ENCODE results near the gene PTPRN2. TPM values are rescaled to one million over a fixed set of nuclear protein-coding genes. Genes with fewer than 3 reads are reported as not detected.

Gene PTPRN2
- total RNA-seq, 1 donor from 2014 or later = 32.2 TPM

DNA sequence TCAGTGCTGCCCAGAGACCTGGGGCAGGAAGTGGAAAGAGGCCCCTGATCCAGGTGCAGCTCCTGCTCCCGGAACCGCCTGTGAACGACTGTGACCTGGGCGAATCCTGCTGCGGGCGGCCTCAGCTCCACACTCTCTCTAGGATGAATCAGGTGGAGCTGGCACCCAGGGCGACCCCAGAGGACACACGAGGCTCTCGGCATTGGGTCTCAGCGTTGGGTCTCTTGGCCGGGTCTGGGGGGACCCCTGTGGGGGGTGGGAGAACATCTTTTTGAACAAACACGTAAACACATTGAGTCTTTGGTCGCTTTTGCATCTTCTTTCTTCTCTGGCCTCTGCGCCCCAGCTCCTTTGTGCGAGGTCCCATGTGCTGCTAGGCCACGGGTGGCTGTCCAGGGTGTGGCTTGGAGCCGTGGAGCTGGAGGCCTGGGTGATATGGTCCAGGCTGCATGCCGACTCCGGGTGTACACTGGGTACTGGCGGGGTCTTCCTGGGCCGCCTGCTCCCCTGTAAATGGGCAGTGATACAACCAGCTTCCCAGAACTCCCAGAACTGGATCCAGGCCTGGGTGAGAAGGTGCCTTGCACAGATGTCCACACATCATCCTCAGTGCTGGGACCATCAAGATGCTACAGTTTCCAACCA, 815.0 kb downstream of the PTPRN2 start:
- H3K36me3 Mint-ChIP-seq (ENCODE audit: low read depth) = peaks cover 10% of the 10 kb centered on the region
- TF ChIP-seq, protein P1, sequence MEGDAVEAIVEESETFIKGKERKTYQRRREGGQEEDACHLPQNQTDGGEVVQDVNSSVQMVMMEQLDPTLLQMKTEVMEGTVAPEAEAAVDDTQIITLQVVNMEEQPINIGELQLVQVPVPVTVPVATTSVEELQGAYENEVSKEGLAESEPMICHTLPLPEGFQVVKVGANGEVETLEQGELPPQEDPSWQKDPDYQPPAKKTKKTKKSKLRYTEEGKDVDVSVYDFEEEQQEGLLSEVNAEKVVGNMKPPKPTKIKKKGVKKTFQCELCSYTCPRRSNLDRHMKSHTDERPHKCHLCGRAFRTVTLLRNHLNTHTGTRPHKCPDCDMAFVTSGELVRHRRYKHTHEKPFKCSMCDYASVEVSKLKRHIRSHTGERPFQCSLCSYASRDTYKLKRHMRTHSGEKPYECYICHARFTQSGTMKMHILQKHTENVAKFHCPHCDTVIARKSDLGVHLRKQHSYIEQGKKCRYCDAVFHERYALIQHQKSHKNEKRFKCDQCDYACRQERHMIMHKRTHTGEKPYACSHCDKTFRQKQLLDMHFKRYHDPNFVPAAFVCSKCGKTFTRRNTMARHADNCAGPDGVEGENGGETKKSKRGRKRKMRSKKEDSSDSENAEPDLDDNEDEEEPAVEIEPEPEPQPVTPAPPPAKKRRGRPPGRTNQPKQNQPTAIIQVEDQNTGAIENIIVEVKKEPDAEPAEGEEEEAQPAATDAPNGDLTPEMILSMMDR (conservative IDR thresholded peaks at IDR 0.05) = no peak

DNA sequence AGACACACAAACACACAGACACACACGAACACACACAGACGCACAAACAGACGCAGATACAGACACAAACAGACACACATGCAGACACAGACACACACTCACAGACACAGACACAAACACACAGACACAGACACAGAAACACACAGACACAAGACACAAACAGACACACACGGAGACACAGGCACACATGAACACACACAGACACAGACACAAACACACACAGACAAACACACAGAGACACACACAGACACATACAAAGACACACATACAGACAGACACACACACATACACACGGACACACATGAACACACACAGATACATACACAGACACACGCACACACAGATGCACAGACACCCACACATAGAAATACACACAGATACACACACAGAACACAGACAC, 815.9 kb downstream of the PTPRN2 start:
- H3K4me3 Mint-ChIP-seq = no peak overlapping the region
- H3K27me3 Mint-ChIP-seq (ENCODE audit: low read depth) = peaks cover 13% of the 10 kb centered on the region
- H3K27ac Mint-ChIP-seq (ENCODE audit: unreplicated experiment) = peak overlapping the region; percentile 51
- H3K9me3 Mint-ChIP-seq = peaks cover 8% of the 10 kb centered on the region
- TF ChIP-seq, protein P1 (conservative IDR thresholded peaks at IDR 0.05) = no peak
- peaks cover 10% of the 10 kb centered on the region for H3K36me3 Mint-ChIP-seq (ENCODE audit: low read depth)
- no peak for DNase-seq (ENCODE audit: low read depth, low spot score)
- peaks cover 24% of the 10 kb centered on the region for H3K4me1 Mint-ChIP-seq

More for the DNA sequence above, 815.0 kb downstream of the PTPRN2 start:
- no peak overlapping the region for H3K27ac Mint-ChIP-seq (ENCODE audit: unreplicated experiment)
- peaks cover 8% of the 10 kb centered on the region for H3K9me3 Mint-ChIP-seq
- H3K4me1 Mint-ChIP-seq = peaks cover 24% of the 10 kb centered on the region
- DNase-seq (ENCODE audit: low read depth, low spot score) = no peak
- peaks cover 22% of the 10 kb centered on the region for H3K27me3 Mint-ChIP-seq (ENCODE audit: low read depth)
- H3K4me3 Mint-ChIP-seq = no peak overlapping the region

- H3K36me3 Mint-ChIP-seq (ENCODE audit: low read depth) = peaks cover 13% of the 10 kb centered on the region
- peaks cover 14% of the 10 kb centered on the region for H3K9me3 Mint-ChIP-seq
- TF ChIP-seq, protein P1 (conservative IDR thresholded peaks at IDR 0.05) = no peak
- no peak for DNase-seq (ENCODE audit: low read depth, low spot score)
- H3K27ac Mint-ChIP-seq (ENCODE audit: unreplicated experiment) = no peak overlapping the region
- H3K27me3 Mint-ChIP-seq (ENCODE audit: low read depth) = peaks cover 12% of the 10 kb centered on the region
- no peak overlapping the region for H3K4me3 Mint-ChIP-seq
- peaks cover 24% of the 10 kb centered on the region for H3K4me1 Mint-ChIP-seq
These were observed 816.8 kb downstream of the PTPRN2 start for GRCh38 chr7:157770716-157771320.

GRCh38 chr7:157769526-157770215, 818.0 kb downstream of the PTPRN2 start:
- no peak overlapping the region for H3K27ac Mint-ChIP-seq (ENCODE audit: unreplicated experiment)
- H3K9me3 Mint-ChIP-seq = peaks cover 20% of the 10 kb centered on the region
- peaks cover 16% of the 10 kb centered on the region for H3K36me3 Mint-ChIP-seq (ENCODE audit: low read depth)
- peaks cover 24% of the 10 kb centered on the region for H3K4me1 Mint-ChIP-seq
- no peak overlapping the region for H3K4me3 Mint-ChIP-seq
- no peak for DNase-seq (ENCODE audit: low read depth, low spot score)
- peaks cover 3% of the 10 kb centered on the region for H3K27me3 Mint-ChIP-seq (ENCODE audit: low read depth)
- TF ChIP-seq, protein P1 (conservative IDR thresholded peaks at IDR 0.05) = no peak

- peaks cover 23% of the 10 kb centered on the region for H3K9me3 Mint-ChIP-seq
- no peak overlapping the region for H3K4me3 Mint-ChIP-seq
- peaks cover 24% of the 10 kb centered on the region for H3K4me1 Mint-ChIP-seq
- no peak overlapping the region for H3K27ac Mint-ChIP-seq (ENCODE audit: unreplicated experiment)
- TF ChIP-seq, protein P1 (conservative IDR thresholded peaks at IDR 0.05) = no peak
- peaks cover 2% of the 10 kb centered on the region for H3K27me3 Mint-ChIP-seq (ENCODE audit: low read depth)
- peaks cover 18% of the 10 kb centered on the region for H3K36me3 Mint-ChIP-seq (ENCODE audit: low read depth)
- no peak for DNase-seq (ENCODE audit: low read depth, low spot score)
These were observed 818.5 kb downstream of the PTPRN2 start for GRCh38 chr7:157769086-157769485.
